Hematopoietic multipotent progenitor cell (in vitro differentiated cells): ENCODE measurements around the gene RRH. TPM values are rescaled to one million over a fixed set of nuclear protein-coding genes. Genes with fewer than 3 reads are reported as not detected.

ENCODE experiments used
- DNase-seq, 3 donors: peaks; one replicate each; pipeline ENCODE4 v3.0.0-alpha.2; 2011 to 2015; ENCODE audit warnings: low read depth in 2 of 3, low spot score in 2 of 3
- total RNA-seq: library from RNA; depleted of rRNA; stranded (reverse); fragments of >200 nt; gene quantifications from one replicate; pipeline ENCODE4 v1.2.3, GENCODE V29; 2012

Gene RRH
- total RNA-seq, 1 donor: not detected

- no peak for DNase-seq
Observed at GRCh38 chr4:109879636-109880314, 52.0 kb downstream of the RRH start.

DNA sequence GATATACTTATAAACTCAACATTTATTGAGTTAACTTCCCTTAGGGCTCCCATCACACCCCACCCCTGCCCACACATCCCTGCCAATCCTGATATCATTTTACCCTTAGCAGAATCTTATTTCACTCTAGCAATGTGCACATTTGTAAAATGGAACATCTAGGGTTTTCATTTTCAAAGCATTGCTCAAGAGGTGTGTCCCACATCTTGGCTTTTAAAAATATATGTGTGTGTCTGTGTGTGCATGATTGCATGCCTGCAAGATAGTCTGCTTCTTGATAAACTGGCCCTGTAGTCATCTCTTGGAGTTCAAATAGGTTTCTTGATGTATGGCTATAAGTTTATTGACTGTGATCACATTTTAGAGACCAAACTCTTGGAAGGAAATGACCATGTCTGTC, 58.5 kb downstream of the RRH start:
- DNase-seq: no peak

GRCh38 chr4:109887071-109887470, 59.3 kb downstream of the RRH start:
- no peak for DNase-seq

- no peak for DNase-seq
Observed at GRCh38 chr4:109890076-109890475, 62.3 kb downstream of the RRH start.

Other genes starting within 250 kb of the RRH start
- 56.0 TPM for gene CASP6, start 124.5 kb upstream of the RRH start, total RNA-seq
- 9.2 TPM for gene PLA2G12A, start 97.9 kb upstream of the RRH start, total RNA-seq
- gene CFI, start 26.0 kb upstream of the RRH start, total RNA-seq: 1.6 TPM
- 1.6 TPM for gene GAR1, start 12.2 kb upstream of the RRH start, total RNA-seq
- gene LRIT3, start 20.1 kb downstream of the RRH start, total RNA-seq: under 0.01 TPM
- 1.1 TPM for gene EGF, start 84.9 kb downstream of the RRH start, total RNA-seq